Measurements from ENCODE around the gene RHCG.
A peak's percentile ranks its signal among the peaks of the same experiment; 100 is the strongest.

Gene RHCG

GRCh38 chr15:89506026-89506686, 9.8 kb upstream of the RHCG start:
- H3K27ac ChIP-seq: no peak overlapping the region
- H3K4me3 ChIP-seq: no peak overlapping the region

- Histone ChIP-seq H3K27ac (peak overlapping the region in 3 of 21 experiments; percentile 26 to 62 (median 47)), H3K4me3 (no peak overlapping the region)
Measured at GRCh38 chr15:89504166-89504565, 7.8 kb upstream of the RHCG start.

- H3K4me3 ChIP-seq: no peak overlapping the region
- peak overlapping the region in 7 of 21 experiments; percentile 7 to 73 (median 23) for H3K27ac ChIP-seq
Measured at GRCh38 chr15:89502867-89503595, 6.6 kb upstream of the RHCG start.

GRCh38 chr15:89501646-89502045, 5.3 kb upstream of the RHCG start:
- Histone ChIP-seq H3K4me3 (no peak overlapping the region), H3K27ac (peak overlapping the region in 1 of 21 experiments; percentile 37)

- H3K4me3 ChIP-seq: no peak overlapping the region
- no peak overlapping the region for H3K27ac ChIP-seq
Measured at GRCh38 chr15:89500397-89501270, 4.3 kb upstream of the RHCG start.

GRCh38 chr15:89499156-89499555, 2.8 kb upstream of the RHCG start:
- H3K4me3 ChIP-seq: no peak overlapping the region
- H3K27ac ChIP-seq: peak overlapping the region in 1 of 21 experiments; percentile 30

GRCh38 chr15:89498574-89498906, 2.2 kb upstream of the RHCG start:
- H3K4me3 ChIP-seq: no peak overlapping the region
- peak overlapping the region in 2 of 21 experiments; percentile 16 to 30 for H3K27ac ChIP-seq

GRCh38 chr15:89497231-89497630, 848 bp upstream of the RHCG start:
- no peak overlapping the region for H3K27ac ChIP-seq
- no peak overlapping the region for H3K4me3 ChIP-seq

GRCh38 chr15:89495638-89496145, 691 bp downstream of the RHCG start:
- Histone ChIP-seq H3K27ac (no peak overlapping the region), H3K4me3 (peak overlapping the region in 4 of 7 experiments; percentile 3 to 36 (median 23))

- peak overlapping the region in 3 of 7 experiments; percentile 3 to 36 (median 29) for H3K4me3 ChIP-seq
- no peak overlapping the region for H3K27ac ChIP-seq
Measured at GRCh38 chr15:89494941-89495637, 1.3 kb downstream of the RHCG start.

GRCh38 chr15:89494031-89494430, 2.4 kb downstream of the RHCG start:
- H3K27ac ChIP-seq: no peak overlapping the region
- no peak overlapping the region for H3K4me3 ChIP-seq

- no peak overlapping the region for H3K4me3 ChIP-seq
- no peak overlapping the region for H3K27ac ChIP-seq
Measured at GRCh38 chr15:89492934-89493631, 3.3 kb downstream of the RHCG start.

GRCh38 chr15:89492111-89492641, 4.2 kb downstream of the RHCG start:
- H3K4me3 ChIP-seq: no peak overlapping the region
- no peak overlapping the region for H3K27ac ChIP-seq

GRCh38 chr15:89490814-89491315, 5.5 kb downstream of the RHCG start:
- H3K4me3 ChIP-seq: no peak overlapping the region
- H3K27ac ChIP-seq: no peak overlapping the region

- H3K4me3 ChIP-seq: no peak overlapping the region
- no peak overlapping the region for H3K27ac ChIP-seq
Measured at GRCh38 chr15:89490081-89490813, 6.1 kb downstream of the RHCG start.

GRCh38 chr15:89489376-89489775, 7.0 kb downstream of the RHCG start:
- Histone ChIP-seq H3K4me3 (no peak overlapping the region), H3K27ac (no peak overlapping the region)

GRCh38 chr15:89487791-89488190, 8.6 kb downstream of the RHCG start:
- Histone ChIP-seq H3K4me3 (no peak overlapping the region), H3K27ac (no peak overlapping the region)

- H3K27ac ChIP-seq: no peak overlapping the region
- H3K4me3 ChIP-seq: no peak overlapping the region
Measured at GRCh38 chr15:89486726-89487050, 9.7 kb downstream of the RHCG start.

All from skin epidermis (tissue), 12 donors.